GM12891 (cell line): ENCODE data around the gene E2F3.

Experiments
- PAX5 ChIP-seq: IDR thresholded peaks from 2 replicates; pipeline ENCODE4 v1.6.1; 2011; ENCODE audit warnings: low read length, moderate library complexity, mild to moderate bottlenecking; ENCODE audit not compliant: insufficient read depth, severe bottlenecking
- POLR2A ChIP-seq: IDR thresholded peaks from 2 replicates; pipeline ENCODE4 v1.6.1; 2011; ENCODE audit warnings: low read depth, low read length, control low read depth
- POLR2AphosphoS5 ChIP-seq: IDR thresholded peaks from 2 replicates; pipeline ENCODE4 v1.6.1; 2011; ENCODE audit warnings: low read depth, low read length, control low read depth
- SPI1 ChIP-seq: IDR thresholded peaks from 2 replicates; pipeline ENCODE4 v1.6.1; 2011; ENCODE audit warnings: low read depth, low read length, control low read depth

- TF ChIP-seq POLR2A = no peak
- no peak for TF ChIP-seq SPI1
- no peak for TF ChIP-seq POLR2AphosphoS5
- no peak for TF ChIP-seq PAX5
Measured at GRCh38 chr6:20402342-20403069, 827 bp downstream of the E2F3 start.
